ENCODE data around the gene RAB5IF.

DNA sequence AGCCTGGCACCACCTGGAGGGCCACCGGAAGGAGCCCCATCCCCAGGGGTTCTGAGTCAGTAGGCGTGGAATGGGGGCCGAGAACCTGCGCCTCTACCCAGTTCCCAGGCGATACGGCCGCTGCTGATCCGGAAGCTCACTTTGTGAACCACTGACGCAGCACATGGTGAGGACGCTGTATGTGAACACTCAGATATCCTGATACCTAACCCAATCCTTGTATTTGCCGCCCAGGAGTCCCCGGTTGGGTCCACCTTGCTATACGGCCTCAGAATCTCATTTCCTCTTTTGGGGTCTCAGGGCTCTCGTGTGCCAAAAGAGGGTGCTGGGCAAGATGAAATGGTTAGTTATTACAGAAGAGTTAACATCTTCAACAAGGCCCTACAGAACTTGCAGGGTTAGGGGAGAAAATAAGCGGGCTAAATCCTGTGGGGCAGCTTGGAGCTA, 604 bp upstream of the RAB5IF start:
- TF ChIP-seq POLR2AphosphoS5 (IDR thresholded peaks at IDR 0.05): no peak
- TF ChIP-seq, protein P1, sequence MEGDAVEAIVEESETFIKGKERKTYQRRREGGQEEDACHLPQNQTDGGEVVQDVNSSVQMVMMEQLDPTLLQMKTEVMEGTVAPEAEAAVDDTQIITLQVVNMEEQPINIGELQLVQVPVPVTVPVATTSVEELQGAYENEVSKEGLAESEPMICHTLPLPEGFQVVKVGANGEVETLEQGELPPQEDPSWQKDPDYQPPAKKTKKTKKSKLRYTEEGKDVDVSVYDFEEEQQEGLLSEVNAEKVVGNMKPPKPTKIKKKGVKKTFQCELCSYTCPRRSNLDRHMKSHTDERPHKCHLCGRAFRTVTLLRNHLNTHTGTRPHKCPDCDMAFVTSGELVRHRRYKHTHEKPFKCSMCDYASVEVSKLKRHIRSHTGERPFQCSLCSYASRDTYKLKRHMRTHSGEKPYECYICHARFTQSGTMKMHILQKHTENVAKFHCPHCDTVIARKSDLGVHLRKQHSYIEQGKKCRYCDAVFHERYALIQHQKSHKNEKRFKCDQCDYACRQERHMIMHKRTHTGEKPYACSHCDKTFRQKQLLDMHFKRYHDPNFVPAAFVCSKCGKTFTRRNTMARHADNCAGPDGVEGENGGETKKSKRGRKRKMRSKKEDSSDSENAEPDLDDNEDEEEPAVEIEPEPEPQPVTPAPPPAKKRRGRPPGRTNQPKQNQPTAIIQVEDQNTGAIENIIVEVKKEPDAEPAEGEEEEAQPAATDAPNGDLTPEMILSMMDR (IDR thresholded peaks at IDR 0.05): no peak
- no peak for TF ChIP-seq EP300 (IDR thresholded peaks at IDR 0.05)
